SK-N-MC (cell line): ENCODE measurements around the gene ITIH4.

ENCODE experiments used
- FOXP2 ChIP-seq: optimal IDR thresholded peaks from 2 replicates; pipeline ENCODE3; 2011; ENCODE audit warnings: mild to moderate bottlenecking, moderate library complexity; ENCODE audit not compliant: insufficient read depth; ENCODE audit errors: extremely low read length, control extremely low read depth
- POLR2AphosphoS5 ChIP-seq: IDR thresholded peaks from 2 replicates; pipeline ENCODE4 v1.6.1; 2012; ENCODE audit warnings: mild to moderate bottlenecking, low read depth, low read length, borderline replicate concordance

GRCh38 chr3:52790741-52791140 lies 39.7 kb downstream of the ITIH4 start:
- TF ChIP-seq POLR2AphosphoS5 (no peak), FOXP2 (no peak)
